K562 (cell line): ENCODE results near the gene CLSTN1. TPM values are rescaled to one million over a fixed set of nuclear protein-coding genes. Genes with fewer than 3 reads are reported as not detected.

ENCODE experiments used
- ARID2 ChIP-seq: fragments of 450-650 bp; IDR thresholded peaks from 2 replicates; pipeline ENCODE4 v1.6.1; 2017; ENCODE audit warnings: antibody characterized with exemption, mild to moderate bottlenecking
- ATF7 ChIP-seq: fragments of 450-650 bp; IDR thresholded peaks from 2 replicates; pipeline ENCODE4 v1.7.1; 2014; ENCODE audit warnings: mild to moderate bottlenecking, moderate library complexity
- CCAR2 ChIP-seq: fragments of 200-400 bp; formaldehyde crosslinking; IDR thresholded peaks from 2 replicates; pipeline ENCODE4 v1.6.1; 2017; ENCODE audit warnings: mild to moderate bottlenecking, low read depth, low read length
- EGR1 ChIP-seq: fragments of 450-650 bp; conservative IDR thresholded peaks from 2 replicates; pipeline ENCODE4 v1.6.1; 2017; ENCODE audit warnings: mild to moderate bottlenecking
- JUND ChIP-seq, 2 experiments: IDR thresholded peaks; 2 replicates in 1 of 2; 3 replicates in 1 of 2; pipeline ENCODE4 v1.6.1; 2011; ENCODE audit warnings: borderline replicate concordance in 2 of 2, low read depth in 2 of 2, low read length in 2 of 2, improper control_type of control experiment in 1 of 2, missing biosample characterization in 1 of 2, missing genetic modification characterization in 1 of 2, missing genetic modification reagents in 1 of 2
- KDM1A ChIP-seq, 2 experiments: fragments of 450-650 bp; IDR thresholded peaks; 2 replicates each; pipeline ENCODE4 v1.6.1; 2016; ENCODE audit warnings: mild to moderate bottlenecking in 2 of 2
- KLF13 ChIP-seq: fragments of 450-650 bp; IDR thresholded peaks from 2 replicates; pipeline ENCODE4 v1.6.1; 2016; ENCODE audit warnings: missing genetic modification characterization, low read depth, mild to moderate bottlenecking, missing compliant biosample characterization, moderate library complexity, borderline replicate concordance
- MYC ChIP-seq, 2 experiments: fragments of 250-450 bp in 1 of 2; sonication (Bioruptor Pico) in 1 of 2; IDR thresholded peaks; 2 replicates each; pipeline versions ENCODE4 v1.5.1 to v1.6.1; 2012 to 2021; ENCODE audit warnings: low read depth in 2 of 2, borderline replicate concordance in 1 of 2, improper control_type of control experiment in 1 of 2, low read length in 1 of 2, mild to moderate bottlenecking in 1 of 2, moderate library complexity in 1 of 2
- NONO ChIP-seq, 2 experiments: fragments of 200-400 bp in 1 of 2; fragments of 450-650 bp in 1 of 2; formaldehyde crosslinking in 1 of 2; IDR thresholded peaks; 2 replicates each; pipeline ENCODE4 v1.6.1; 2017; ENCODE audit warnings: low read depth in 2 of 2, mild to moderate bottlenecking in 2 of 2, moderate library complexity in 2 of 2, low read length in 1 of 2
- RBFOX2 ChIP-seq: fragments of 200-400 bp; formaldehyde crosslinking; IDR thresholded peaks from 2 replicates; pipeline ENCODE4 v1.6.1; 2017; ENCODE audit warnings: low read depth, mild to moderate bottlenecking, low read length, moderate library complexity
- RNF219 ChIP-seq: fragments of 250-450 bp; sonication (Bioruptor Pico); IDR thresholded peaks from 2 replicates; pipeline ENCODE4 v1.5.0; 2022; ENCODE audit warnings: mild to moderate bottlenecking
- SMARCE1 ChIP-seq: fragments of 450-650 bp; IDR thresholded peaks from 2 replicates; pipeline ENCODE4 v1.7.1; 2016; ENCODE audit warnings: mild to moderate bottlenecking
- TRIM25 ChIP-seq: fragments of 450-650 bp; IDR thresholded peaks from 2 replicates; pipeline ENCODE4 v1.7.0; 2016; ENCODE audit warnings: borderline replicate concordance
- U2AF2 ChIP-seq: fragments of 200-400 bp; formaldehyde crosslinking; optimal IDR thresholded peaks from 2 replicates; pipeline ENCODE3; 2017; ENCODE audit warnings: low read depth, mild to moderate bottlenecking, low read length
- ZNF277 ChIP-seq: fragments of 250-450 bp; sonication (Bioruptor Pico); IDR thresholded peaks from 2 replicates; pipeline ENCODE4 v1.8.0; 2022; ENCODE audit warnings: inconsistent platforms, mild to moderate bottlenecking, moderate library complexity, borderline replicate concordance
- polyA plus RNA-seq, 8 experiments: library from polyadenylated mRNA; depleted of rRNA in 4 of 8; stranded (reverse) in 5 of 8; unstranded in 3 of 8; fragments of >200 nt; fragmentation: Nextera tagmentation in 2 of 8; fragmentation: Illumina TruSeq in 1 of 8; extraction: Ambion mirVana in 2 of 8; extraction: Trizol in 1 of 8; gene quantifications; 2 replicates each; pipeline versions ENCODE4 v1.2.1 to v1.2.3, GENCODE V29; 2011 to 2014; ENCODE audit warnings: inconsistent platforms in 1 of 8, missing spikeins in 1 of 8
- total RNA-seq, 7 experiments: library from RNA; depleted of rRNA in 6 of 7; stranded (reverse); fragments of >200 nt in 6 of 7; fragmentation: Illumina TruSeq in 2 of 7; extraction: Trizol in 2 of 7; gene quantifications; 2 replicates each; pipeline versions ENCODE4 v1.2.1 to v1.2.3, GENCODE V29; 2011 to 2021; ENCODE audit warnings: low replicate concordance in 1 of 7

The CLSTN1 gene
- total and polyA plus RNA-seq, 9 of the 15 experiments (the other 6 are each of a cell fraction or from before 2014, with no cell fraction given) = 1.1 to 32.5 (median 13.3) TPM

GRCh38 chr1:9724706-9725476 lies 98.9 kb downstream of the CLSTN1 start (continued):
- TF ChIP-seq TRIM25 (no peak), EGR1 (peak; percentile 78), ZNF277 (no peak), RBFOX2 (peak; percentile 21; the same call in 1 of the 2 replicates), RNF219 (no peak), JUND (IDR thresholded peaks at IDR 0.05; ENCODE audit: borderline replicate concordance, low read depth, low read length) (peak; percentile 54), JUND (tag; IDR thresholded peaks at IDR 0.05; ENCODE audit: borderline replicate concordance, low read depth, low read length) (no peak), SMARCE1 (no peak), MYC (IDR thresholded peaks at IDR 0.05; ENCODE audit: low read depth, low read length) (0 out of 2 replicates have a peak, but pooled peaks have one; percentile 28), MYC (CRISPR knock-in tag; IDR thresholded peaks at IDR 0.05; ENCODE audit: borderline replicate concordance, low read depth) (no peak), KLF13 (0 out of 2 replicates have a peak, but pooled peaks have one; percentile 20), NONO (IDR thresholded peaks at IDR 0.05; ENCODE audit: low read depth in 2 of 2, low read length in 1 of 2) (0 out of 4 replicates have a peak, but pooled peaks of 1 of the 2 experiments have one; percentile 30), ATF7 (0 out of 2 replicates have a peak, but pooled peaks have one; percentile 16), CCAR2 (no peak), KDM1A (IDR thresholded peaks at IDR 0.05) (peak in 1 of 2 experiments; percentile 14; a peak in 1 of 4 replicates), U2AF2 (no peak), ARID2 (peak; percentile 67; the same call in 1 of the 2 replicates)
